Measurements from ENCODE around the gene CABLES2.

Gene CABLES2

DNA sequence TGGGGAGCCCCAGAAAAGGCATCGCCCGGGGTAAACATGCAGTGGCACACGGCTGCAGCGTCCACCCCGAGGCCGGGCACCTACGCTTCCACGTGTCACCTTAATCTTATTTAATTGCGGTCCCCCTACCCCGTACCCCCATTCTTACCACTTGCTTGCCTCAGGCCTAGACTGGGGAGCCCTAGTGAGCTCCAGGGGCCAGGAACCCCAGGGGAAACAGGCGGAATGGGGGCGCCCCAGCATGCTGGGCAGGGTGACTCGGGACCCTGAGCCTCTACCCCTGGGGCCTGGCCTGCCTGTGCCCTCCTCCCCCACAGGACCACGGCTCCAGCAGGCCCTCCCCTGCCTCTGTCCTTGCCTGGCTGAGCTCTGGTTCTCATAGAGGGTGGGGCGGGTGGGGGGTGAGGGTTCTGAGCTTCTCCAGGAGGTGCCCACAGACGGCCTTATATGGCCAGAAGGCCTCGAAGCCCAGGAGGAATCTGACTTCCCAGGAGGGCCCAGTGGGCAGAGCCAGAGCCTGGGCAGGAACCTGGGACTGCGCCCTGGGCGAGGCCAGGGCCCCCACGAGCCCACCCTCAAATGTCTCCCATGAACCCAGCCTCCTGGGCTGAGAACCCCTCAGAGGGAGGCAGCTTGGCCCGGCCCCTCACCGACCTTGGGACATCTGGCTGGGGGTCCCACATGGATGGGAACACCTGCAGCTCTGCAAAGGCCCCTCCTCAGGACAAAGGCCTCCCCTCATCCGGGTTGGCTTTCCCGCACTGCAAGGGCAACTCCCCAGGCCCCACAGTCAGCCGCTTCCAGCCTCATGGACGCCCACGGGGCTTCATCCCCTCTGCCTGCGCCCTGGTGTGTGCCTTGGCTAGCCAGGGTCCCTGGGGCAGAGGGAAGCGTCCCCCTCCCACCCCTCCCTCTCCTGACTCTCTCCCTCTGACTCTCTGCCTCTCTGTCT, 34.8 kb downstream of the CABLES2 start:
- TF ChIP-seq EZH2phosphoT487 (IDR thresholded peaks at IDR 0.05; ENCODE audit: borderline replicate concordance, low read length), result no peak
- TF ChIP-seq, protein P1, sequence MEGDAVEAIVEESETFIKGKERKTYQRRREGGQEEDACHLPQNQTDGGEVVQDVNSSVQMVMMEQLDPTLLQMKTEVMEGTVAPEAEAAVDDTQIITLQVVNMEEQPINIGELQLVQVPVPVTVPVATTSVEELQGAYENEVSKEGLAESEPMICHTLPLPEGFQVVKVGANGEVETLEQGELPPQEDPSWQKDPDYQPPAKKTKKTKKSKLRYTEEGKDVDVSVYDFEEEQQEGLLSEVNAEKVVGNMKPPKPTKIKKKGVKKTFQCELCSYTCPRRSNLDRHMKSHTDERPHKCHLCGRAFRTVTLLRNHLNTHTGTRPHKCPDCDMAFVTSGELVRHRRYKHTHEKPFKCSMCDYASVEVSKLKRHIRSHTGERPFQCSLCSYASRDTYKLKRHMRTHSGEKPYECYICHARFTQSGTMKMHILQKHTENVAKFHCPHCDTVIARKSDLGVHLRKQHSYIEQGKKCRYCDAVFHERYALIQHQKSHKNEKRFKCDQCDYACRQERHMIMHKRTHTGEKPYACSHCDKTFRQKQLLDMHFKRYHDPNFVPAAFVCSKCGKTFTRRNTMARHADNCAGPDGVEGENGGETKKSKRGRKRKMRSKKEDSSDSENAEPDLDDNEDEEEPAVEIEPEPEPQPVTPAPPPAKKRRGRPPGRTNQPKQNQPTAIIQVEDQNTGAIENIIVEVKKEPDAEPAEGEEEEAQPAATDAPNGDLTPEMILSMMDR (IDR thresholded peaks at IDR 0.05; ENCODE audit: low read depth, low read length, poor library complexity, severe bottlenecking), result no peak
- Histone ChIP-seq H3F3A (ENCODE audit: control insufficient read depth, insufficient read depth) (no peaks in the 10 kb centered on the region; the same call in 1 of the 2 replicates), H3K79me2 (ENCODE audit: control insufficient read depth, low read length) (no peaks in the 10 kb centered on the region), H4K20me1 (ENCODE audit: control insufficient read depth, insufficient read depth, low read depth, low read length) (no peaks in the 10 kb centered on the region), H3K4me1 (ENCODE audit: control insufficient read depth, low read length) (peaks cover 24% of the 10 kb centered on the region), H3K27me3 (ENCODE audit: control insufficient read depth, low read length) (peaks cover 34% of the 10 kb centered on the region), H3K36me3 (ENCODE audit: control insufficient read depth, low read length) (no peaks in the 10 kb centered on the region), H3K9me2 (replicated peaks; ENCODE audit: control insufficient read depth, low read length) (no peaks in the 10 kb centered on the region), H3K27ac (ENCODE audit: low read depth, low read length) (no peak overlapping the region), H3K4me3 (ENCODE audit: low read length) (no peak overlapping the region), H3K4me2 (ENCODE audit: low read length) (no peak overlapping the region), H3K9me3 (ENCODE audit: control insufficient read depth, insufficient read depth, low read length) (no peaks in the 10 kb centered on the region)

DNA sequence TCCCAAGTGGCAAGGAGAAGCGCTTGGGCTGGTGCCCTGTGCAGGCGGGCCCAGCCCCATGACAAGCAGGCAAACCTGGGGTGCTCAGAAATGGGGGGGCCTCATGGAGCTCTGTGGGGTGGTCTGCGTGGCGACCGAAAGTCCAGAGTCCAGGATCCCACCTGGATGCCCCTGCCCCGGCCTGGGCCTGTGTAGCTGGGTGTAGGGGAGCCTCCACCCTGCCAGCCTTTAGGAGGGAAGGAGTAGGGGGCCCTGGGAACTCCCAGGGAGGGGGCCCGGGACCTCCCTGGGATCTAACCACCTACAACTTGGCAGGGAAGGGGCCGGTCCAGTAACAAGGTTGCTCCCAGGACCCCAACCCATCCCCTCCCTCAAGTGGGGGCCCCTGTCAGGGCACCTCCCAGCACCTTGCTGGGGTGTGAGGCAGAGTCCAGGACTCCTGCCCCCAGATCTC, 35.5 kb downstream of the CABLES2 start:
- Histone ChIP-seq H3K27me3 (ENCODE audit: control insufficient read depth, low read length) (peaks cover 34% of the 10 kb centered on the region), H3K4me2 (ENCODE audit: low read length) (no peak overlapping the region), H4K20me1 (ENCODE audit: control insufficient read depth, insufficient read depth, low read depth, low read length) (no peaks in the 10 kb centered on the region), H3K9me3 (ENCODE audit: control insufficient read depth, insufficient read depth, low read length) (no peaks in the 10 kb centered on the region), H3K79me2 (ENCODE audit: control insufficient read depth, low read length) (peaks cover 2% of the 10 kb centered on the region; the same call in 1 of the 2 replicates), H3K27ac (ENCODE audit: low read depth, low read length) (no peak overlapping the region), H3K36me3 (ENCODE audit: control insufficient read depth, low read length) (no peaks in the 10 kb centered on the region), H3F3A (ENCODE audit: control insufficient read depth, insufficient read depth) (no peaks in the 10 kb centered on the region; the same call in 1 of the 2 replicates), H3K4me3 (ENCODE audit: low read length) (no peak overlapping the region), H3K9me2 (replicated peaks; ENCODE audit: control insufficient read depth, low read length) (no peaks in the 10 kb centered on the region), H3K4me1 (ENCODE audit: control insufficient read depth, low read length) (peaks cover 25% of the 10 kb centered on the region)
- TF ChIP-seq EZH2phosphoT487 (IDR thresholded peaks at IDR 0.05; ENCODE audit: borderline replicate concordance, low read length), result no peak
- TF ChIP-seq, protein P1 (IDR thresholded peaks at IDR 0.05; ENCODE audit: low read depth, low read length, poor library complexity, severe bottlenecking), result no peak

DNA sequence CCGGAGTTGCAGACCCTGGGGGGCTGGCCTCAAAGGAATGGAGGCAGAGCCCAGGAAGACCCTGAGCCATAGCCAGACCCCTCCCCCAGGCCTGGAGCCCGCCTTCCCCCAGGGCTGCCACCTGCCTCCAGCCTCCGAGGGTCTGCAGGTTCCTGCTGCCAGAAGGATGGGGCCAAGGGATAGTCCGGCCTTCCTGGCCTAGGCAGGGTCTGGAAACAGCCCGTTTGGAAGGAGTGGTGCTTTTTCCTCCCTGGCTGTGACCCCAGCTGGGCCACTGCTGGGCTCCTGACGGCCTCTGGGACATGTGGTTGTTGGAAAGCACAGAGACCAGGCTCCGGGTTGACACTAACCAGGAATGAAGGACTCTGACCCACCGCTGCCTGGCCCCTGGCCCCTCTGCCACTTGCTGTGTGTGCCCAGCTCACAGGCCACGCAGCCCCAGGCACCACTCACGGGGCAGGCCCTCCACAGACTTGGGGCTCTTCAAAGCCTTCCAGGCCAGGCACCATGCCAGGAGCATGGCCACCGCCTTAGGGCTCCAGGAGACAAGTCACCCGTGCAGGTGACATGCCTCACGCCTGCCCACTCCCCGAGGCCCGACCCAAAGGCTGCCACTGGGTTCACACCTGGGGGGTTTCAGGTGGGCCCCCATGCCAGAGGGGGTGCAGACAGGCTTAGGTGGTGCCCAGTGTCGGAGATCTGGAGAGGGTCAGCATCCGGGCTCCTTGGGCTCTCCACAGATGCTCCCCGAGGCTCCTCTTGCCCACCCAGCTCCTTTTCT, 36.1 kb downstream of the CABLES2 start:
- Histone ChIP-seq H3K36me3 (ENCODE audit: control insufficient read depth, low read length) (no peaks in the 10 kb centered on the region), H4K20me1 (ENCODE audit: control insufficient read depth, insufficient read depth, low read depth, low read length) (no peaks in the 10 kb centered on the region), H3K4me1 (ENCODE audit: control insufficient read depth, low read length) (peaks cover 29% of the 10 kb centered on the region), H3K9me2 (replicated peaks; ENCODE audit: control insufficient read depth, low read length) (no peaks in the 10 kb centered on the region), H3K27ac (ENCODE audit: low read depth, low read length) (no peak overlapping the region), H3K4me3 (ENCODE audit: low read length) (no peak overlapping the region), H3K27me3 (ENCODE audit: control insufficient read depth, low read length) (peaks cover 34% of the 10 kb centered on the region), H3F3A (ENCODE audit: control insufficient read depth, insufficient read depth) (peaks cover 2% of the 10 kb centered on the region; the same call in 1 of the 2 replicates), H3K4me2 (ENCODE audit: low read length) (no peak overlapping the region), H3K9me3 (ENCODE audit: control insufficient read depth, insufficient read depth, low read length) (no peaks in the 10 kb centered on the region), H3K79me2 (ENCODE audit: control insufficient read depth, low read length) (peaks cover 8% of the 10 kb centered on the region)
- TF ChIP-seq, protein P1 (IDR thresholded peaks at IDR 0.05; ENCODE audit: low read depth, low read length, poor library complexity, severe bottlenecking), result no peak
- TF ChIP-seq EZH2phosphoT487 (IDR thresholded peaks at IDR 0.05; ENCODE audit: borderline replicate concordance, low read length), result no peak
